GM04503 (cell line): ENCODE measurements around the gene NUDT2.
A peak's percentile ranks its signal among the peaks of the same experiment; 100 is the strongest.

Experiments
- DNase-seq: peaks from one replicate; pipeline ENCODE4 v3.0.0-alpha.2; 2012; ENCODE audit warnings: low read depth

Gene NUDT2

DNA sequence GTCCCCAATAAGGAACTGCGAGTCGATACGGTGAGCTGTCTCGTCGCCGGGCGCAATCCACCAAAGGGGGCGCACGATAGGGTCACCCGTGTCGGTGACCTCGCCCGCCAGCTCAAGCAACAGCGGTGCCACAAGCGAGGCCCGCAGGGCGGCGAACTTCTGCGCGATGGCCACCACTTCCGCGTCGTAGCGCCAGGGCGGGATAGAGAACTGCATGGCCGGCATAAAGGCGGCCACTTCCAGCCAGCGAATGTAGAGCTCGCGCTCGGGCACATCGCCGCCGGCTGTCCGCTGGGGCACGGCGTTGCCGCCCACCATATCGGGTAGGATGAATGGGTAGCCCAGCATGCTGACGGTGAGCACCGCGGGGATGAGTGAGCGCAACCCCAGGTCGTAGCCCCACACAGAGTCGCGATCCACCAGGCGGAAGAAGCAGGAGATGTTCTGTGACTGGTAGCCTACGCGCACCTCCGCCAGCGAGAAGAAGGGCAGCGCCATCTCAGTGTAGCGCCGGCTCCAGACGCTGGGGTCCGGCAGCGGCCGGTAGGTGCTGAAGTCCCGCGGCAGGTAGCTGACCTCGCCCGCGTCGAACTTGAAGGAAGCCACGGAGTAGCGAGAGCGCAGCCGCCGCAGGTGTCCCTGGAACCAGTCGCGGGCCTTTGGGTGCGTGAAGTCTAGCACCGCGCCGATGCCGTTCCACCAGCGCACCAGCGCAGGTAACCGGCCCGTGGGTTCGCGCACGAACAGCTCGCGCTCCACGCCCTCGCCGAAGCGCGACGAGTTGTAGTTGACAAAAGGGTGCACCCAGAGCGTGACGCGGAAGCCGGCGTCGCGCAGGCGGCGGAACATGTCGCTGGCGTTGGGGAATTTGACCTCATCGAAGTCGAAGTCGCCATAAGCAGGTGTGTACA is 41.9 kb downstream of the NUDT2 start:
- no peak for DNase-seq

DNA sequence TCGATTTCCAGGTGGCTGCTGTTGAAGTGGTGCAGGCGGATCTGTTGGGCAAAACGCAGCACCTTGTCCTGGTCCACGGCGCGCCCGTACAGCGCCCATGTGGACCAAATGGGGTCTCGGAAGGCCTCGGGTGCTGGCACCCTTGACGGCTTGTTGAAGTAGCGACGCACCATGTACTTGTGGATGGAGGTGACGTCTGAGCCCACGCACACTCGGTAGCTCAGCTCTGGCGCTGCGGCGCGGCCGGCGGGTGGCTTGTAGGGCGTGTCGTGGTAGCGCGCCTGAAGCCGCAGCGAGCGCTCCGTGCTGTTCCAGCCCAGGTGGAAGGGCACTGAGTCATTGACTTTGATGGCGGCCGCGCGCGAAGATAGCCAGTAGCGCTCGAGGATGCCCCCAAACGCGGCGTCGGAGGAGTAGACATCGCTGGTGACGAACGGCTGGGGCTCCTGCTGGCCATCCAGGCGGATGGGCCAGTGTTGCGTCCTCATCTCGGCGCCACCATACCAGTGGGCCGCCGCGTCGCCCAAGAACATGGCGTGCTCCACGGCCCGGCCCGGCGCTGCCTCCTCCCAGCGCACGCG is 42.6 kb downstream of the NUDT2 start:
- DNase-seq = no peak

GRCh38 chr9:34372467-34373011 is 43.2 kb downstream of the NUDT2 start:
- DNase-seq = no peak

DNA sequence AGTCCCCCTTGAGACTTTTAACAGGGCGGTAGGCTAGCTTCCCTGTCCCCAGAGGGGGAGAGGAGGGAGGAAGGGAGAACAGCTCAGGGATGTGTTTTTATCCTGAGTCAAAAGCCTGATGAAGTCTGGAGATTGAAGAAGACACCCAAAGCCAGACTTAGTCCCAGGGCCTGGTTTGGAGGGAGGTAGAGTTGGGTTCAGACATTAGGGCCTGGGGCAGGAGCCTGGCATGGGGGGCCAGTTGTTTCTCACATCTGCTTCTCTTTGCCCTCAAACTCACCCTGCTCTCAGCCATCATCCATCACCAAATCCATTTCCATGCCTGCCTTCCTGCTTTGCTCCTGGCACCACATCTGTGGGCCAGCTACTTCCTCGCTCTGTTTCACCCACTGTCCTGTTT is 44.4 kb downstream of the NUDT2 start:
- no peak for DNase-seq

GRCh38 chr9:34374339-34374738 is 45.0 kb downstream of the NUDT2 start:
- DNase-seq = no peak

DNA sequence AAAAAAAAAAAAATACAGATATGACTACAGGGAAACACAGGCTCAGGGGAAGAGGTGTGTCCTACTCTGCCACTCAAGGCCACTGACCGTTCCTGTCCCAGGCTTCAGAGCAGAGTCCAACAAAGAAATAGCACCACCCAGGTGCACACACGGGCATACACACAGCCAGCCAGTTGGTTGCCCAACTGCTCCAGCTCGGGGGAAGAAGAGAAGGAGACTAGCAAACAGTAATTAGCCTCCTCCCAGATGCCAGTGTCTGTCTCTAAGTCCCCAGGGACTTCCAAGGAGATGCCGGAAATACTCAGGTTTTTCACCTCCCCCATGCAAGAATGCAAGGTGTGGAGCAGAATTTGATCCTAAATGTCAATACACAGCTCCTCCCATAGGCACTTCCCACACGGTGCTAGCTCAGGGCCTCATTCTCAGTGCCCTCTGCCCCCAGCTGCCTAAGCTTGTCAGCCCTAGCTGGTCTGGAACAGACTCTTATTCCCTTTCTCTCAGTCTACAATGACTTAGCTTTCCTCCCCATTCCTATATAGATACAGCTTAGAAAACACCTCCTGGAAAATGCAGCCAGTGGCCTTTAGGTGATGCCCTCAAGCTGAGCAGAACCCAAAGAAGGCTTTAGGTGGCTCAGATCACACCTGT is 45.7 kb downstream of the NUDT2 start:
- no peak for DNase-seq

DNA sequence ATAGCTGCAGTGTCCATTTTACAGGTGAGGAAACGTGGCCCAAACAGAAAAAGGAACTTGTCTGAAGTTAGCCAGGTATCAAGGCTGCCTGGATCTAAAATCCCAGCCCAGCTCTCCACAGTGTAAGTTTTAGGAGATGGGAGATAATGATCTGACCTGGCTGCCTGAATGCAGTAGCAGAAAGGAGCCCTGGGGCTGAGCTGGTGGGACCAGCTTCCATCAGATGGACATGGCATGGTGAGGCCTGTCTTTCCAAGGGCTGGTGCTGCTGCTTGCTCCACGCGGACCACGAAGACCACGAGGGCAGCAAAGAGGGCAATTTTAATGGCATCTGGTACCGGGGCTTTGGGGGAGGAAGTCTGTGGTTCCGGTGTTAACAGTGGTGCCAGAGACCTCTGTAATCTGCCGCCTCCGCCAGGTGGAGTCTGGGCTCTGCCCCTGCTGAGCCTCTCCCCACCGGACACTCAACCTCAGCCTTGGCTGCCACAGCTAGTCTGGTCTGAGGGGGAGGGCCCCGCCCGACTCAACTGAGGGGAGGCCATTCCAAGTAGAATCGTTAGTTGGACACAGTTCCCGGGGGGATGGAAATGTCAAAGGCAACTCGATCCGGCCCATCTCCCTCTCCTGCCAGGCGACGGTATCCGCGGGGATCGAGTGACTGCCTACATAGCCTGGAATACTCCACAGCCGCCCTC is 46.7 kb downstream of the NUDT2 start:
- no peak for DNase-seq

- DNase-seq = peak; percentile 50
Measured at GRCh38 chr9:34376596-34377403, 47.4 kb downstream of the NUDT2 start, which contains the start of gene MYORG. Gene MYORG, minus strand, starts transcription at chr9:34376898. Its CDS starts 3,955 bp downstream, at chr9:34372943.

DNA sequence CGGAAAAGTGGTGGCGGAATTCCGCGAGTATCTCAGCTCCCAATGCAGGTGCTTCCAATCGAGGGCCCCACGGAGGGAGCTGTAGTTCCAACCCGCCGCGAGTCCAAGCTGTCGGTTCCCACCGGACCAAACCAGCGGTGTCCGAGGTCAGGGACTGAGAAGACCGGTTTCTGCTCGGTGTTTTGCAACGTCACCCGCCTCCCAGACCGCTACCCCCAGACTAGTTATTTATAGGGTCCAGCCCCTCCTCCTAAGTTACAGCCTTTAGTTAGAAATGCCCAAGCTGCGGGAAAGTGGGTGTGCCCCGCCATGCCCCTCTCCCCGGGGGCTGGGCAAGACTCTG is 48.0 kb downstream of the NUDT2 start:
- no peak for DNase-seq

- DNase-seq = no peak
Measured at GRCh38 chr9:34378376-34379060, 49.1 kb downstream of the NUDT2 start.

DNA sequence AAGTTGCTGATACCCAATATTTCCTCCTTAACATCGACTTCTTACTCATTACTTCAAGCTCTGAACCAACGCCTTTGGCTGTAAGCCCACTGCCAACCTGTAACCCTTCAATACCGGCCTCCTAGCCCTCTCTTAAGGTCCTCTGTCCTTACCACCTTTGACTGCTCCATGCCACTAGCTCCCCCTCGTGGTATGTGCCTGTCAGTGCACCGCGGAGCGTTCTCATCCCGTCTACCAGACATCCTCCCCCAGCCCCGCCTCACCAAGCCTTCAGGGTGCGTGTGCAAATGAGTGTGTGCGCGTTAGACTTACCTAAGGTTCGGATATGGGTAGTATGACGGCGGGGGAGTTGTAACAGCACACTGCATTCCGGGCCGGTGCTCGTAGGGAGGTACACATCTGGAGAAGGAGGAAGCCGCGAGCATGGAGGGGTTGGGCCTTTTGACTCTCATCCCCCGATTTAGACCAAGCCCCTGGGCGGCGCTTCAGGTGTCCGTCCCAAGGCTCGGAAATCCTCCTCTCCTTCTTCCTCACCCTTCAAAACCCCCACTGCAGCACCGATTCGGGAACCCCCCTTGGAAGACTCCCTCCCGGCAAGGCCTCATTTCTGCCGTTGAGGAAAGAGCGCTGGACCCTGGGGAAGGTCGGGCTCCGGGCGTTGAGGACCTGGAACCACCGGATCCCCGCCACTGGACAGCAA is 50.1 kb downstream of the NUDT2 start:
- no peak for DNase-seq

- no peak for DNase-seq
Measured at GRCh38 chr9:34380034-34380510, 50.7 kb downstream of the NUDT2 start.

GRCh38 chr9:34380511-34381315 is 51.3 kb downstream of the NUDT2 start:
- no peak for DNase-seq

DNA sequence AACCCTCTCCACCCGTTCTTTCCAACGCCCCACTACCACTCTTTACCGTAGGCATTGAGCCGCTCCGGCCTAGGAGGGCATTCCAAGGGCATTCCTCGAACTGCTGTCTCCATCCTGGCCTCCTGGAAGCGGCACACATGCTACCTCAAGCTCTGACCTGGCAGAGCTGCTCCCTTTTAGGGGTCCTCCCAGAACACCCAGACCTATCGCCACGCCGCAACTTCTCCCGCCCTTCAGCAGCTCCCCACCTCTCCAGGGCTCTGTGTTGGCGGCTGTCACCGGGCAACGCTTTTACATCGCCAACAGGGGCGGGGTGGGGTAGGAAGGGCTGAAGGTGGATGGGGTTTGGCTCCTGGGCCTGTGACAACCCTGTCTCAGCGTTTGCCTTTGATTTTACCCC is 52.0 kb downstream of the NUDT2 start:
- no peak for DNase-seq

- DNase-seq = no peak
Measured at GRCh38 chr9:34382054-34382453, 52.7 kb downstream of the NUDT2 start.

DNA sequence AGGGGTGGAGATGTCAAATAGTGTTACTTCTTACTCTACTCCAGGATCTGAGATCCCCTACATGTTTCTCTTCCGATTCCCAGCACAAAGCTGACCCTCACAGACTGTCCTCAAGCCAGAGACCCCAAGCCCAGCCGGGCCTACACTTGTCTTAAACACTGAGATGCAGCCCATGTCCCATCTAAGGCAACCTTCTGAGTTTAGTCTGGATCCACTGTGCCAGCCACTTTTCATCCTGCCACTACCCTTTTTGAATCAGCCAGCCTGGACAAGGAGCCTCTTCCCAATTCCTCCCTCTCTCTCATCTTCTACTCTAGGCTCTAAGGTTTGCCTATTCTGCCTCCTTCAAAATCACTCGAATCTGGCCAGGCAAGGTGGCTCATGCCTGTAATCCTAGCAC is 53.5 kb downstream of the NUDT2 start:
- no peak for DNase-seq

DNA sequence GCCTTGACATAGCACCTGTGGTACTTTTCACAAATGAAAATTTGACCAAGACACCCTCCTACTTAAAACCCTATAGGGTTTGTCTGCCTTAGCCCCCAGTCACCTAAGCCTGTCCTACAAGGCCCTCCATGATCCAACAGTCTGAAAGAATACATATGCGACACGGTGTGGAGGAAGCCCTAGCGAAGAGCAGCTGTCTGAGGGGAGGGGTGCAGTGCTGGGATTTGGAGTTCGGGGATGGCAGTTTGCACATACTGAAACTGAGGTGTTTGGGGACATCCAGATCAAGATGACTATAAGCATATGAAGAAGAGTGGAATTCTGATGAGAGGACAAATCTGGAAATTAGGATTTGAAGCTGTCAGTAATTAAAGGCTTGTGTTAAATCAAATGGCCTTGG is 54.5 kb downstream of the NUDT2 start:
- DNase-seq = no peak

DNA sequence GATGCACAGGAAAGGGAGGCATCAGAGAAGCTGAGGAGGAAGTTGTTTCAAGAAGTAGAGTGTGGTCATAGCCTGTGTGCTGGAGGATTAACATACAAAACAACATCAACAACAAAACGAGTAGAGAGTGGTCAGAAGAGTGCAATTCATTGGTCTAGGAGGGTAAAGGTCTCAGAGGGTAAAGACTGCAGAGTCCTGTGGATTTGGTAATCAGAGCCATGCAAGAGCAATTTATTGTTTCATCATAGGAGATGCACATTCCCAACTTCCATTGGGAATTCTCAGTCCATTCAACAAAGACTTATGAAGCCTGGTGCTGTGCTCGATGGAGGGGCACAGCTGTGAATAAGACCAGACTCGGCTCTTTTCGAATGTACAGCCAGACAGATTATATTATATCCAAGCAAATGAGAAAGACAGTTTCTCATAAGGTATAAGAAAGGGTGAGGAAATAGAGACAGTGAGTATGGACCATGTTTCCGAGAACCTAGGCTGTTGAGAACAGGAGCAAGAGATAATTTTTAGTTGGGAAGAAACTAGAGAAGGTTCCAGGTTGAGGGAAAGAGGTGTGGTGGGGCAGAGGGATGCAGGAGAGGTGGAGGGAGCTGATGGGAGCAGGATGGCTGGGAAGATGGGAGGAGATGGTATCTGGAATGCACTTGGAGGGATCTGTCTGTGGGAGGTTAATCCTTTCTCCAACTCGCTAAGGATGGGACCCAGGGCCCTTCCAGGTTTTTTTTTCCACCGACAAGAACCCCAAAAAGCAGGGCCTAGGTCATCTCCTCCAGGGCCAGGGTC is 55.2 kb downstream of the NUDT2 start:
- no peak for DNase-seq
